GM18858 (cell line): ENCODE measurements around the gene NSUN7.

Experiments used
- ATAC-seq: cut with Tn5 transposase; IDR thresholded peaks from one replicate; pipeline ENCODE4 v1.9.1; 2021; ENCODE audit not compliant: unreplicated experiment

NSUN7 gene

DNA sequence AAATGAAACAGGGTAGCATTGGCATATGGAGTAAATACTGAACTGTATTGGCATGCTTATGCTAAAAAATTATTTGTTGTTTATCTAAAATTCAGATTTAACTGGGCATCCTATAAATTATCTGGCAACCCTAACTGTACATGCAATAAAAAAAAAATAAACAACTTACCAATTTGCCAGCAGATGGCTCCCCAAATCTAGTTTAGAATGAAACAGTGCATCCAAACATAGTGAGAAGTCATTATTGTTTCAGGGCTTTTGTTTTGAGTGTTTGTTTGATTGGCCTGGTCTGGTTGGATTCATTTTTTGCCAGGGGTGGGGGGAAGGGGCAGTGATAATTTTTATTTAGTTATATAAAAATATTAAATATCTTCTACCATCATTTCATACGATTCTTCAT, 12.8 kb upstream of the NSUN7 start:
- ATAC-seq = peak; percentile 46

DNA sequence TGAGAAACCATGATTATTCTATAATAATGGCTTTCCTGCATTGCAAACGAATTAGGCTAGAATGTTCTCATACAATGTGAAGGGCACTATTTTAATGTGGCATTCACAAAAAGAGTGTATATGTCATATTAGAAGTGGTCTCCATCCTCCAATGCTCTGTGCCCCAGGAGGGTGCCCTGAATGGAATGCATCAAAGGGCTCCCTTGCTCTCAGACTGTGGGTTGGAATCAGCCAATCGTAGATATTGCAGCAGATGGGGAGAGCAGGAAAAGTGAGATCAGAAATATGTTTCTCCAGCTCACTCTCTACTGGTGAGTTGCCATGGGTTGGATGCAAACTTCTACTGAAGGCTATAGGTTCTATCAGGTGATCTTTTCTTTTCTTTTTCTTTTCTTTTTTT, 11.9 kb upstream of the NSUN7 start:
- no peak for ATAC-seq

- ATAC-seq = no peak
These were observed 10.4 kb upstream of the NSUN7 start for GRCh38 chr4:40739347-40739746.

GRCh38 chr4:40744218-40744617, 5.5 kb upstream of the NSUN7 start:
- ATAC-seq = no peak

DNA sequence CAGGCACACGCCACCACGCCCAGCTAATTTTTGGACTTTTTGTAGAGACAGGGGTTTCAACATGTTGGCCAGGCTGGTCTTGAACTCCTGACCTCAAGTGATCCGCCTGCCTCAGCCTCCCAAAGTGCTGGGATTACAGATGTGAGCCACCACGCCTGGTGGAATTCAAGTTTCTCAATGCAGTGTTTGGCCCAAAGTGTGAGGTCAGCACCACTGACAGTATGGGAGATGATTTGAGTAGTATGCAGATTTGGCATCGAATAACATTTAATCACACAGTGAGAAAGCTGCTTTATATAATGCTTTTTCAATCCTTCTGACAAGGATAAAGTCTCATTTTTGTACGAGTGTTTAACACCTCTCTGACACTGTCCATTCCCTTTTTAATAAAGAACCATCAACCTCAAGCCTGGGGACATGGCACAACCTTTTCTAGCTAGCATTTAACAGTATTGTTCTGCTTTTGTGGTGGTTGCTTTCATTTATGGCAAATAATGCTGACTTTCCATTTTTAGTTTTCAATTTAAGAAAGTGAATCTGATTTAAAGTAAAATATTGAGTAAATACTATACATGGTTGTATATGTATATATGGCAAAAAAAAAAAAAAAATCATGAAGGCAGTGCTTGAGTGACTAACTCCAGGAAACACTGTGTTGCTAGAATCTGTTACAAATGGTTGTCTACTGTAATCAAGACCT, 4.3 kb upstream of the NSUN7 start:
- no peak for ATAC-seq

- ATAC-seq = no peak
These were observed 2.4 kb upstream of the NSUN7 start for GRCh38 chr4:40747207-40747835.

GRCh38 chr4:40750461-40751258, 905 bp downstream of the NSUN7 start:
- no peak for ATAC-seq

DNA sequence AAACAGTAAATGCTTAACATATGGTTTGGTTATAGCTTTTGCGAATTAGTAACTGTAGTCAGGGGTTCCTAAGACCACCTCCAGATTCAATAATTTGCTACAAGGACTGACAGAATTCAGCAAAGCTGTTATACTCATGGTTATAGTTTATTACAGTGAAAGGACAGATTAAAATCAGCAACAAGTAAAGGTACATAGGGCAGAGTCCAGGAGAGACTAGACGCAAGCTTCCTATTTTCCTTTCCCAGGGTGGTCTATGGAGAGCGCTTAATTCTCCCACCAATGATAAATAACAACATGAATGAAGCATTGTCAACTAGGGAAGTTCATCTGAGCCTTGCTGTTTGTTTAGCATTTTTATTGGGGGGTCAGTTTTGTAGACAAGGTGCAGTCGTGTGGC, 5.9 kb downstream of the NSUN7 start:
- ATAC-seq = no peak

DNA sequence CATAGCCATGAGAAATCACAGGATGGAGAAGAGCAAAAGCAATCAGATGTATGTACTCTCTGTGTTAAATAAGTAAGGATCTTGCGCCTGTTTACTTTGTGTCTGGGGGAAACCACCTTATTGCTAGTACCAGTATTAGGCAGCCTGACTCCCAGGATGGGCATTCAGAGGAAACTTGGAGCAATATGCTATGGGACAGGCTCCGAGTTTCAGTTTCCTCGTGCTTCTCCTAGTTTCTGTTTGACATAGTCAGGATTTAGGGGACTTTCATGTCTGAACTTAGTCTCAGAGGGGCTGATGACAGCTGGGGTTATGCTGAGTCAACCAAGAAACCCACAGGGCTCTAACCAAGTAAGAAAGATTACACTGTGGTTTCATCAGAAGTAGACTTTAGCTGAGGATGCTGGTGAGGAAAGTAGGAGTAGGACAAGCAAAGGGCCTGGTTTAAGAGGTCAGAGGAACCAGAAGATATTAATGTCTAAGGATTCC, 13.5 kb downstream of the NSUN7 start:
- peak; percentile 98 for ATAC-seq

GRCh38 chr4:40769266-40769665, 19.5 kb downstream of the NSUN7 start:
- ATAC-seq = no peak

- ATAC-seq = no peak
These were observed 28.3 kb downstream of the NSUN7 start for GRCh38 chr4:40778090-40778489.

GRCh38 chr4:40782876-40783275, 33.1 kb downstream of the NSUN7 start:
- no peak for ATAC-seq

GRCh38 chr4:40785727-40786126, 36.0 kb downstream of the NSUN7 start:
- ATAC-seq = no peak

DNA sequence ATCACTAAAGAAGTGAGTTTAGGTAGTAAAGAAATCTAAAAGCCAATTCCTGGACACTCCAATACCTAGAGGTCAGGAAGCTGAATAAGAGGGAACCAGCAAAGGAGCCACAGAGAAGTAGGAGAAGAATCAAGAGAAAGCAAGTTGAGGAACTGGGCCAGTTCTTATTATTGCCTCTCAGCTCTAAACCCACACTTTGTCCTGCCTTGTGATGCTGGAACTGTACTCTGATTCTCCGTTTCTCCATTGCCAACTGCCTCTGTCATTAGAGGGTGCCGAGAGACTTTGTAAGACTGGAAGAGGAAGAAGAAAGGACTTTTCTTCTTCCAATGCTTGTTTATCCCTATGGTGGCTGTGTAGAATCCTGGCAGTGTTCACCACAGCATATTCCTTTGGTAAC, 38.6 kb downstream of the NSUN7 start:
- ATAC-seq = no peak

DNA sequence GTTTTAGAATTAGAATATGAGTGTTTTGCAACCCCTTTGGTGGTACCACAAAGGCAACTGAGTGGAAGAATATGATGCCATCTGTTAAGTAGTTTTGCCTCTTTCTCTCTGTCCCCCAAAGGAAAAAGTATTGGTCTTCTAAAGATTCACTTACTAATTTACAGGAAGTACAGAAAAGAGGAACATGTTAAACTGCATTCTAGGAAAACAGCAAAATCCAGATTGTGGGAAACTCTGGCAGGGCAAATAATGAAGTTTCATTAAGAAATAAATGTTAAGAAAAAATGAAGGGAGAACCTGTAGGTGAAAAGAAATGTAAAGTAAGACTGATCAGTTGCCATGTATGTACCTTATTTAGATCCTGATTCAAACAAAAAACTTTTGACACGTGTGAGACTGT, 39.3 kb downstream of the NSUN7 start:
- no peak for ATAC-seq

GRCh38 chr4:40789771-40790170, 40.0 kb downstream of the NSUN7 start:
- no peak for ATAC-seq

DNA sequence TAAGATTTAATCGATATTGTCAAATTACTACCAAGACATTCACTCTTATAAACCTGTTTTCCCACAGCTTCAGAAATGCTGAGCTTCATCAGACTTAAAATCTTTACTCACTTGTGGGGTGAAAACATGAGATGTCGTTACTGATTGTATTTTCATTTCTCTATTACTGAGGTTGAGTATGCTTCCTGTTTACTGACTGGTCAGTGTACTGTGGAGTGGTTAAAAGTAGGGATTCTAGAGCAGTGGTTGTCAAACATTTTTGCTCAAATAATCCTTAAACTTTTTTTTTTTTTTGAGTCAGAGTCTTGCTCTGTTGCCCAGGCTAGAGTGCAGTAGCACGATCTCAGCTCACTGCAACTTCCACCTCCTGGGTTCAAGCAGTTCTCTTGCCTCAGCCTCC, 50.3 kb downstream of the NSUN7 start:
- peak; percentile 91 for ATAC-seq

- no peak for ATAC-seq
These were observed 54.8 kb downstream of the NSUN7 start for GRCh38 chr4:40804598-40804997.

DNA sequence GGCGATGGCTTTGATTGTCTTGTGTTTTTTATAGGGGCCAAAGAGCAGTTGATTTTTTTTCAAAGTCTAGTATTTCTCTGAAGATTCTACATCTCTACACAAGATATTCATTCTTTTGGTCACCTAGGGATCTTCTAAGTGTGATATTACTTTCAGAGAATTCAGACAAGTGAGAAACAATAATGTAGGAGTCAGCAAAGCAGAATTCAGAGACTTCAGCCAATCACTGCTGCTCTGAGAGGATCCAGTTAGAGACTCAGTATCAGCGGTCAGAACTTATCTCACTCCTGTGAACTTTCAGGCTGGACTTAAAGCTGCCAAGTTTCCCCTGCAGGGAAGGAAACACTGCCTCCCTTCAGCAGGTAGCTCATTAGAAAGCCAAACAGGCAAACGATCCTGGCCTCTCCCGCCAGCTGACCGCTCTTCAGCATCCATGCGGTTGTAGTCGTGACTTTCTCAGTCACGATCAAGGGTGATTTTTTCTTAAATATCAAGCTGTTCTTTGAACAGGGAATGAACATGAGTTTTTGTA, 59.2 kb downstream of the NSUN7 start:
- ATAC-seq = no peak

DNA sequence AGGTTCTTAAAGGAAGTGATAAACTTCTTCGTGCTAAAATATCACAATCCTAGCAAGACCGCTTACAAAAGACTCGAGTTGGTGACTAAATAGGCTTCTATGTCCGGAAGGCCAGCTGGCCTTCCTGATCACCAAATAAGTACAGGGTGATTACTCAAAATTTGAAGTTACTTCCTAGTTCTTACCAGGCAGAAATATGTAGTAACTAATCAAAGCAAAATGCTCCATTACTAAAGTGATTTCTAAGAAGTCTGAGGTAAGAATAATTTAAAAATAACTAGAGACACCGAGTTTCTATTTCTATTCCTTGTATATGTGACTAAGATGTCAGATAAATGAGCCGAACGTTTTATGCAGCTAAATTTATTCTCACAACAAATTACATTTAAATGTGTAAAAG, 62.2 kb downstream of the NSUN7 start:
- no peak for ATAC-seq

GRCh38 chr4:40812386-40812785, 62.6 kb downstream of the NSUN7 start:
- ATAC-seq = no peak

GRCh38 chr4:40812856-40813255, 63.1 kb downstream of the NSUN7 start:
- ATAC-seq = no peak
